Measurements from ENCODE around the gene MPV17L2.

GRCh38 chr19:18179957-18180356 lies 13.1 kb upstream of the MPV17L2 start:
- TF ChIP-seq, protein P1, sequence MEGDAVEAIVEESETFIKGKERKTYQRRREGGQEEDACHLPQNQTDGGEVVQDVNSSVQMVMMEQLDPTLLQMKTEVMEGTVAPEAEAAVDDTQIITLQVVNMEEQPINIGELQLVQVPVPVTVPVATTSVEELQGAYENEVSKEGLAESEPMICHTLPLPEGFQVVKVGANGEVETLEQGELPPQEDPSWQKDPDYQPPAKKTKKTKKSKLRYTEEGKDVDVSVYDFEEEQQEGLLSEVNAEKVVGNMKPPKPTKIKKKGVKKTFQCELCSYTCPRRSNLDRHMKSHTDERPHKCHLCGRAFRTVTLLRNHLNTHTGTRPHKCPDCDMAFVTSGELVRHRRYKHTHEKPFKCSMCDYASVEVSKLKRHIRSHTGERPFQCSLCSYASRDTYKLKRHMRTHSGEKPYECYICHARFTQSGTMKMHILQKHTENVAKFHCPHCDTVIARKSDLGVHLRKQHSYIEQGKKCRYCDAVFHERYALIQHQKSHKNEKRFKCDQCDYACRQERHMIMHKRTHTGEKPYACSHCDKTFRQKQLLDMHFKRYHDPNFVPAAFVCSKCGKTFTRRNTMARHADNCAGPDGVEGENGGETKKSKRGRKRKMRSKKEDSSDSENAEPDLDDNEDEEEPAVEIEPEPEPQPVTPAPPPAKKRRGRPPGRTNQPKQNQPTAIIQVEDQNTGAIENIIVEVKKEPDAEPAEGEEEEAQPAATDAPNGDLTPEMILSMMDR (conservative IDR thresholded peaks at IDR 0.05 in 1 of 2, IDR thresholded peaks at IDR 0.05 in 1 of 2; ENCODE audit: extremely low read depth in 1 of 2, insufficient read depth in 1 of 2, low read depth in 1 of 2, low read length in 2 of 2): no peak
- TF ChIP-seq EZH2 (IDR thresholded peaks at IDR 0.05; ENCODE audit: borderline replicate concordance, low read length): no peak
